ENCODE data around the gene DPYD. TPM values are rescaled to one million over a fixed set of nuclear protein-coding genes. Genes with fewer than 3 reads are reported as not detected.

DPYD gene
- total and polyA plus RNA-seq, 4 donors, result 17.7 to 99.3 (median 74.4) TPM

DNA sequence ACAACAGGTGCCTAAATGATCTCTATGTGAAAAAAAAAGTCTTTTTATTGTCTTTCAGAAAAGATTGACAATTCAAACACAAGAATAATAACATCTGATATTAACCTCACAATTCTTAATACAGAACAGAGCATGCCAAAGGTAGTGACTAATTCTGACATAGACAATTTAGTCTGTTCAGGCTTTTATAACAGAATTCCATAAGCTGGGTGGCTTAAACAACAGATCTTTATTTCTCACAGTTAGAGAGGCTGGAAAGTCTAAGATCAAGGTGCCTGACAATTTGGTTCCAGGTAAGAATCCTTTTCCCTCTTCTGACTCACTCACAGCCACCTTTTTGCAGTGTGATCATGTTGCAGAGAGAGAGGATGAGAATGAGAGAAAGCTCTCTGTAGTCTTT, 27.0 kb downstream of the DPYD start:
- Histone ChIP-seq H3K27ac (ENCODE audit: low read depth in 1 of 2, low read length in 1 of 2) (no peak overlapping the region), H3K27me3 (ENCODE audit: control insufficient read depth in 3 of 3, insufficient read depth in 3 of 3, low read length in 2 of 3) (no peaks in the 10 kb centered on the region), H3K9ac (ENCODE audit: insufficient read depth in 1 of 2, low read length in 2 of 2) (no peak overlapping the region), H3K9me3 (ENCODE audit: control insufficient read depth in 4 of 4, insufficient read depth in 3 of 4, low read length in 3 of 4) (peaks cover 0 to 3% (median under 1%) of the 10 kb centered on the region in 4 donors), H3K4me1 (ENCODE audit: control insufficient read depth in 5 of 5, insufficient read depth in 5 of 5, low read length in 5 of 5) (peaks cover 0 to 5% (median 0%) of the 10 kb centered on the region in 5 donors), H3K4me3 (no peak overlapping the region), H3K36me3 (ENCODE audit: control insufficient read depth in 4 of 4, insufficient read depth in 4 of 4, low read length in 4 of 4) (peaks cover 0 to 2% (median 0%) of the 10 kb centered on the region in 4 donors)
- no peak for DNase-seq
- TF ChIP-seq CTCF (IDR thresholded peaks at IDR 0.05; ENCODE audit: control extremely low read depth, extremely low read depth), result no peak
- ATAC-seq (ENCODE audit: insufficient read depth, low FRiP score), result no peak

DNA sequence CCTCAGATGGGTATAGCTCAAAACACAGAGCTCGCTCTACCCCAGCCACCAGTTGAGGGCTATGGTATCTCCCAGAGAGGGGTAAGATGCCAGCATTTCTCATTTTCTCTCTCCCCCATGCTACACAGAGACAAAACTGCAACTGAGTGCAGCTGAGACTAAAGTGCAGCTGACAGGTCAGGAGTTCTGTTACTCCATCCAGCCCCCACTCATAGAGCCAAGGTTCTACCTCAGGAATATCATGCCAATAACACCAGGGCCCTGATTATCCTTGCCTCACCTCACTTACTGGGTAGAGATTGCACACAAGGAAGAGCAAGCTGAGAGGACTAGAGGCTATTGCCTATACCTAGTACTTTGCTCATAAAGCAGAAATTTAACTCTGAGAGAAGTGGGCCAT, 34.6 kb downstream of the DPYD start:
- H3K9ac ChIP-seq (ENCODE audit: insufficient read depth in 1 of 2, low read length in 2 of 2), result no peak overlapping the region
- H3K36me3 ChIP-seq (ENCODE audit: control insufficient read depth in 4 of 4, insufficient read depth in 4 of 4, low read length in 4 of 4), result peaks cover 0 to 3% (median 0%) of the 10 kb centered on the region in 4 donors
- peaks cover 0 to 4% (median 0%) of the 10 kb centered on the region in 5 donors for H3K4me1 ChIP-seq (ENCODE audit: control insufficient read depth in 5 of 5, insufficient read depth in 5 of 5, low read length in 5 of 5)
- H3K27ac ChIP-seq (ENCODE audit: low read depth in 1 of 2, low read length in 1 of 2), result no peak overlapping the region
- TF ChIP-seq CTCF (IDR thresholded peaks at IDR 0.05; ENCODE audit: control extremely low read depth, extremely low read depth), result no peak
- ATAC-seq (ENCODE audit: insufficient read depth, low FRiP score), result no peak
- no peaks in the 10 kb centered on the region for H3K27me3 ChIP-seq (ENCODE audit: control insufficient read depth in 3 of 3, insufficient read depth in 3 of 3, low read length in 2 of 3)
- H3K9me3 ChIP-seq (ENCODE audit: control insufficient read depth in 4 of 4, insufficient read depth in 3 of 4, low read length in 3 of 4), result peaks cover 0 to 5% (median under 1%) of the 10 kb centered on the region in 4 donors
- 100% methylated on average over 1 of the region's 1 CpG for WGBS, 2 donors
- peak overlapping the region; percentile 16 for H3K4me3 ChIP-seq
- no peak for DNase-seq

- H3K9ac ChIP-seq (ENCODE audit: insufficient read depth in 1 of 2, low read length in 2 of 2), result no peak overlapping the region
- peaks cover 0 to 4% (median 0%) of the 10 kb centered on the region in 5 donors for H3K4me1 ChIP-seq (ENCODE audit: control insufficient read depth in 5 of 5, insufficient read depth in 5 of 5, low read length in 5 of 5)
- peaks cover 0 to 3% (median 0%) of the 10 kb centered on the region in 4 donors for H3K36me3 ChIP-seq (ENCODE audit: control insufficient read depth in 4 of 4, insufficient read depth in 4 of 4, low read length in 4 of 4)
- DNase-seq (no peak), ATAC-seq (ENCODE audit: insufficient read depth, low FRiP score) (no peak)
- WGBS, 2 donors, result 94 to 100% methylated on average over 1 of the region's 1 CpG
- TF ChIP-seq CTCF (IDR thresholded peaks at IDR 0.05; ENCODE audit: control extremely low read depth, extremely low read depth), result no peak
- no peak overlapping the region for H3K4me3 ChIP-seq
- H3K27me3 ChIP-seq (ENCODE audit: control insufficient read depth in 3 of 3, insufficient read depth in 3 of 3, low read length in 2 of 3), result no peaks in the 10 kb centered on the region
- no peak overlapping the region for H3K27ac ChIP-seq (ENCODE audit: low read depth in 1 of 2, low read length in 1 of 2)
- H3K9me3 ChIP-seq (ENCODE audit: control insufficient read depth in 4 of 4, insufficient read depth in 3 of 4, low read length in 3 of 4), result peaks cover 0 to 4% (median under 1%) of the 10 kb centered on the region in 4 donors
These were observed 37.0 kb downstream of the DPYD start for GRCh38 chr1:97883823-97884222.

GRCh38 chr1:97877307-97877706, 43.5 kb downstream of the DPYD start:
- no peak overlapping the region for H3K9ac ChIP-seq (ENCODE audit: insufficient read depth in 1 of 2, low read length in 2 of 2)
- H3K9me3 ChIP-seq (ENCODE audit: control insufficient read depth in 4 of 4, insufficient read depth in 3 of 4, low read length in 3 of 4), result no peaks in the 10 kb centered on the region
- TF ChIP-seq CTCF (IDR thresholded peaks at IDR 0.05; ENCODE audit: control extremely low read depth, extremely low read depth), result no peak
- no peaks in the 10 kb centered on the region for H3K27me3 ChIP-seq (ENCODE audit: control insufficient read depth in 3 of 3, insufficient read depth in 3 of 3, low read length in 2 of 3)
- H3K36me3 ChIP-seq (ENCODE audit: control insufficient read depth in 4 of 4, insufficient read depth in 4 of 4, low read length in 4 of 4), result peaks cover 0 to 2% (median 0%) of the 10 kb centered on the region in 4 donors
- DNase-seq, result no peak
- H3K4me1 ChIP-seq (ENCODE audit: control insufficient read depth in 5 of 5, insufficient read depth in 5 of 5, low read length in 5 of 5), result no peaks in the 10 kb centered on the region
- 95 to 97% methylated on average over 2 of the region's 2 CpGs for WGBS, 2 donors
- ATAC-seq (ENCODE audit: insufficient read depth, low FRiP score), result no peak
- H3K4me3 ChIP-seq, result no peak overlapping the region
- no peak overlapping the region for H3K27ac ChIP-seq (ENCODE audit: low read depth in 1 of 2, low read length in 1 of 2)

Data from lung (tissue), 12 donors.